Ovary (tissue), 9 donors: ENCODE measurements around the gene GRK6. TPM values are rescaled to one million over a fixed set of nuclear protein-coding genes. Genes with fewer than 3 reads are reported as not detected.
A peak's percentile ranks its signal among the peaks of the same experiment; 100 is the strongest.

Source experiments
- DNase-seq, 5 donors: peaks; one replicate each; pipeline ENCODE4 v3.0.0-alpha.2; 2019 to 2020
- H3K27ac ChIP-seq, 2 donors: fragments of 200-600 bp; one replicate each; pipeline versions ENCODE4 v1.5.1 to v1.8.0; 2019 to 2022
- H3K27me3 ChIP-seq: fragments of 200-600 bp; one replicate; pipeline ENCODE4 v1.8.0; 2022
- H3K36me3 ChIP-seq: fragments of 200-600 bp; sonication (generic); one replicate; pipeline ENCODE4 v1.5.1; 2019
- H3K4me1 ChIP-seq: one replicate; pipeline ENCODE4 v1.8.1; 2013; ENCODE audit warnings: mild to moderate bottlenecking, moderate library complexity; ENCODE audit not compliant: insufficient read depth
- H3K4me3 ChIP-seq: fragments of 200-600 bp; sonication (generic); one replicate; pipeline ENCODE4 v1.5.1; 2017
- H3K9me3 ChIP-seq, 2 donors: fragments of 200-600 bp in 1 of 2; sonication (generic) in 1 of 2; one replicate each; pipeline versions ENCODE4 v1.5.1 to v1.8.1; 2013 to 2019; ENCODE audit warnings: mild to moderate bottlenecking in 1 of 2, moderate library complexity in 1 of 2
- CTCF ChIP-seq, 3 donors: fragments of 450-650 bp in 2 of 3; fragments of 200-600 bp in 1 of 3; IDR thresholded peaks; one replicate each; pipeline versions ENCODE4 v1.5.1 to v1.8.0; 2016 to 2022; ENCODE audit warnings: antibody characterized with exemption in 3 of 3, mild to moderate bottlenecking in 1 of 3
- EP300 ChIP-seq: sonication (generic); formaldehyde crosslinking; IDR thresholded peaks from one replicate; pipeline ENCODE4 v1.6.1; 2017; ENCODE audit warnings: antibody characterized with exemption
- POLR2A ChIP-seq: fragments of 450-650 bp; IDR thresholded peaks from one replicate; pipeline ENCODE4 v1.6.1; 2017; ENCODE audit warnings: antibody characterized with exemption, mild to moderate bottlenecking, moderate library complexity
- WGBS, 3 donors: extraction: QIAGEN DNeasy Blood & Tissue Kit in 1 of 3; methylation state at CpG; one replicate each; pipeline versions ENCODE4 v1.1.5 to v1.1.7; 2013 to 2017; 5-methylcytosine and 5-hydroxymethylcytosine counted together
- intact Hi-C, 4 donors: fragments of 100-400 bp; cut with DNase I; formaldehyde crosslinking; loops; one replicate each; pipeline versions ENCODE4 v1.11.0 to v1.15.1; 2022 to 2023
- polyA plus RNA-seq, 2 donors: library from polyadenylated mRNA; stranded (reverse); fragments of 200-250 nt in 1 of 2; fragments of 350-450 nt in 1 of 2; fragmentation: Illumina TruSeq in 1 of 2; extraction: RNeasy Lipid Tissue Mini Kit (QIAGEN cat#74804) in 1 of 2; gene quantifications; one replicate each; pipeline ENCODE4 v1.2.3, GENCODE V29; 2013 to 2014
- total RNA-seq, 7 donors: library from RNA; depleted of rRNA in 2 of 7; stranded (reverse); fragments of >200 nt in 2 of 7; fragmentation: NEBNext Ultra II Directional in 3 of 7; extraction: Animal tissue kit (Norgen Biotek cat#: 25700) in 3 of 7; gene quantifications; one replicate each; pipeline versions ENCODE4 v1.1.0 to v1.2.4, GENCODE V29; 2016 to 2023
- donor health status: DM: no; HTN: no; CAD: no; lungs with moderate emphysema.
- donor health status: DM: no; HTN: no; CAD: no.
- donor health status: Bipolar disorder and iron deficiency.
- donor health status: DM: yes; HTN: yes; CAD: no.
- donor health status: DM: no; HTN: no; CAD: no.
- donor health status: DM: yes; HTN: yes; CAD: no.

The GRK6 gene
- total and polyA plus RNA-seq, 9 donors, result 5.9 to 30.3 (median 18.6) TPM

- Histone ChIP-seq H3K27me3 (no peaks in the 10 kb centered on the region), H3K36me3 (no peaks in the 10 kb centered on the region), H3K4me3 (no peak overlapping the region), H3K4me1 (peaks cover 5% of the 10 kb centered on the region), H3K27ac (no peak overlapping the region), H3K9me3 (no peaks in the 10 kb centered on the region)
- no peak for TF ChIP-seq POLR2A
- TF ChIP-seq EP300, result no peak
- no peak for TF ChIP-seq CTCF (IDR thresholded peaks at IDR 0.05)
- peak in 1 of 5 donors; percentile 45 for DNase-seq
- intact Hi-C loops, result loop anchor here in 3 of 4 donors (5.0 to 10.0 kb wide), 3 partner anchors 57 to 344 kb away; partner anchors contain the start of genes MXD3 (in 2 of the 3) and PFN3 (in 1 of the 3)
- WGBS, 3 donors, result 73 to 81% (median 77%) methylated on average over 13 to 14 of the region's 14 CpGs
These were observed 32.5 kb downstream of the GRK6 start for GRCh38 chr5:177458912-177459350.

- H3K4me1 ChIP-seq, result peaks cover 3% of the 10 kb centered on the region
- 83 to 86% (median 84%) methylated on average over 11 of the region's 11 CpGs for WGBS, 3 donors
- no peaks in the 10 kb centered on the region for H3K9me3 ChIP-seq
- intact Hi-C loops, result loop anchor here in 3 of 4 donors (5.0 to 10.0 kb wide), 3 partner anchors 57 to 345 kb away; partner anchors contain the start of genes MXD3 (in 2 of the 3) and PFN3 (in 1 of the 3)
- no peaks in the 10 kb centered on the region for H3K36me3 ChIP-seq
- H3K4me3 ChIP-seq, result no peak overlapping the region
- DNase-seq, result no peak
- H3K27ac ChIP-seq, result no peak overlapping the region
- no peaks in the 10 kb centered on the region for H3K27me3 ChIP-seq
- TF ChIP-seq CTCF (IDR thresholded peaks at IDR 0.05) (no peak), EP300 (no peak), POLR2A (no peak)
These were observed 32.9 kb downstream of the GRK6 start for GRCh38 chr5:177459357-177459756.

- H3K4me1 ChIP-seq, result peaks cover 3% of the 10 kb centered on the region
- DNase-seq, result peak in 1 of 5 donors; percentile 37
- intact Hi-C loops, result loop anchor here in 3 of 4 donors (5.0 to 10.0 kb wide), 3 partner anchors 58 to 345 kb away; partner anchors contain the start of genes MXD3 (in 2 of the 3) and PFN3 (in 1 of the 3)
- H3K27ac ChIP-seq, result no peak overlapping the region
- H3K27me3 ChIP-seq, result no peaks in the 10 kb centered on the region
- TF ChIP-seq EP300, result no peak
- no peak for TF ChIP-seq POLR2A
- no peak for TF ChIP-seq CTCF (IDR thresholded peaks at IDR 0.05)
- no peaks in the 10 kb centered on the region for H3K36me3 ChIP-seq
- WGBS, 3 donors, result 90 to 92% (median 91%) methylated on average over 21 to 28 of the region's 28 CpGs
- no peak overlapping the region for H3K4me3 ChIP-seq
- H3K9me3 ChIP-seq, result no peaks in the 10 kb centered on the region
These were observed 33.5 kb downstream of the GRK6 start for GRCh38 chr5:177459819-177460628.

- no peak for DNase-seq
These were observed 35.7 kb downstream of the GRK6 start for GRCh38 chr5:177462021-177462670.

More at GRCh38 chr5:177462021-177462670, 35.7 kb downstream of the GRK6 start:
- WGBS, 3 donors, result 79 to 80% (median 79%) methylated on average over 27 of the region's 27 CpGs
- Histone ChIP-seq H3K4me1 (no peaks in the 10 kb centered on the region), H3K27ac (no peak overlapping the region), H3K4me3 (no peak overlapping the region), H3K27me3 (no peaks in the 10 kb centered on the region), H3K36me3 (no peaks in the 10 kb centered on the region), H3K9me3 (no peaks in the 10 kb centered on the region)
- intact Hi-C loops, result no loop called here
- TF ChIP-seq POLR2A (no peak), EP300 (no peak), CTCF (IDR thresholded peaks at IDR 0.05) (no peak)
